ENCODE results near the gene FANK1.
A peak's percentile ranks its signal among the peaks of the same experiment; 100 is the strongest.

FANK1 gene

GRCh38 chr10:125985557-125986240, 89.3 kb downstream of the FANK1 start:
- no peak for DNase-seq (ENCODE audit: low read depth in 2 of 2)

DNA sequence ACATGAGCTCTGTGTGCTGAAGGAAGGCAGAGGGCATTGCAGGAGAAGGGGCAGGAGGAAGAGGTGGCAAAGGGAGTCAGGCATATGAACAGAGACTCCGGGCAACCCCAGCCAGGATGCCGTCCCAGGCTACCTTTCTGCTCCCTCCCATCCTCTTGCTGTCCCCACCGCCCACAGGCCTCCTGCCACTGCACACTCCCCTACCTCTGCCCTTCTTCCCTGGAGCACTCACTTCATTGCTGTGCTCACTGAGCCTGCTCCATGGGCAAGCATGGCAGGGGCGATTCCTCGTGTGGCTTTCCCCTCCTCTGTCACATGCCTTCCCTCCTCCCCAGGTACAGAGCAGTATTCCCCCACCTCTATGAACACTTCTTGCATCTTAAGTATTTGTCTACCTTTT, 93.4 kb downstream of the FANK1 start:
- DNase-seq (ENCODE audit: low read depth in 2 of 2), result no peak

DNA sequence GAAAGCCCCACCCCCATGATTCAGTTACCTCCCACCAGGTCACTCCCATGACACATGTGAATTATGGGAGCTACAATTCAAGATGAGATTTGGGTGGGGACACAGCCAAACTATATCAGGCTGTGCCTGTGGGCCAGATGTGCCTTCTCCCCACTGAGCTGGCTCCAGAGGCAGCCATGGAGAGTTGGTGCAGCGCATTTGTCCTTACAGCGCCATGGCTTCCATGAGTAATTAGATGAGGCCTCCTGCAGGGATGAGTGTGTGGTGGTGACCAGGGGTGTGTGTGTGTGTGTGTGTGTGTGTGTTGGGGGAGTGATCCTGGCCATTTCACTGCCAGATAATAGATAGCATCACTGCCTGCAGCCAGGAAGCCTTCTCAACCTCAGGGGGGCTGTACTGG, 94.6 kb downstream of the FANK1 start:
- no peak for DNase-seq (ENCODE audit: low read depth in 2 of 2)

DNA sequence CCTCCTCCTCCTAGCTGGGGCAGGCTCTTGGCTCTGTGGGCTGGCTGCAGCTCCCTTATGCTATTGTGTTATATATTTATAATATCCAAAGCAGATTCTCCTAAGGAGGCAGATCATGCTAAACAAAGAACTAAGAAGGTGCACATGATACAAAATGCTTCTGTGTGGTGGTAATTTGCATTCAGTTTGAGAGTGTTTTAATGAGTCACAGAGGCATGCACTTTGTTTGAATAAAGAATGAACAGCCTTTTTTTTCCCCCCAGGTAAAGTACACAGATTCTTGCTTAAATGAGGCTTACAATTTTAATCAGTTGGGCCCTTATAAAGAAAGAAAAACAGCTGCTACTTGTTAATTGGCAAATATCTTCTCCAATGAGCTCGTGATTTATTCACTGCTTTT, 95.0 kb downstream of the FANK1 start:
- no peak for DNase-seq (ENCODE audit: low read depth in 2 of 2)

DNA sequence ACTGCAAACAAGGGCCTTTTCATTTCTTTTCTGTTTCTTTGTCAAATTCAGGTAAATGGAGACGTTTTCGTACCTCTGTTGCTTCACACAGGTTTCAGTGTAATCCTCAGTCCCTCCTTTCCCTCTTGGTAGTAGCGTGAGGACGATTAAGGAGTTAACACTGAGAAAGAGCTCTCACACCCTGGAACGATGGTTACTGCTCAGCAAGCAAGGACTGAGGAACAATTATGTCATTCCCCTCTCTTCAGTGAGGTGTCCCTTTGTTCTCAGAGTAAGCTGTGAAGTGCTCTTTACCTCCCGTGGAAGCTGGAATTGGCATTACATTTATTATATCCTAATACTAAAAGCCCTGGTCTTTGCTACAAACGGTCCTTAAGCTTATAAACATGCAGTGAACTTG, 95.9 kb downstream of the FANK1 start:
- no peak for DNase-seq (ENCODE audit: low read depth in 2 of 2)

DNA sequence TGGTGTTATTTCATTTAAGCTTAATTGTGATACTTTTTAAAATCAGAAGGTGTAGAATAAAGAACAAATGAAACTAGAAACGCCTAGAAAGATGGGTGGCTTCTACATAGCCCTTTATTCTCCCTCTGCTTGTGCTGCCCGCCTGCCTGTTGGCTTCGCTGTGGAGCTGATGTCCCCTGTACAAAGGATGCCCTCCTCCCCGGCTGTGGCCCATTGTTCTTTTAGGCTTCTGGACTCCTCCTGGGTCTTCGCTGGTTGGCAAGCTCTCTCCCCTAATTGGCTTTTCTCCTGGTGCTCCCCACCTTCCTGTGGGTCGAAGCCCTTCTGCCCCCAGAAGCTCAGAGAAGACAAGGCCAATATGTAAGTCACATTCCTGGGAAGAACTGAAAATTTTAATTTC, 98.2 kb downstream of the FANK1 start:
- DNase-seq (ENCODE audit: low read depth in 2 of 2), result no peak

DNA sequence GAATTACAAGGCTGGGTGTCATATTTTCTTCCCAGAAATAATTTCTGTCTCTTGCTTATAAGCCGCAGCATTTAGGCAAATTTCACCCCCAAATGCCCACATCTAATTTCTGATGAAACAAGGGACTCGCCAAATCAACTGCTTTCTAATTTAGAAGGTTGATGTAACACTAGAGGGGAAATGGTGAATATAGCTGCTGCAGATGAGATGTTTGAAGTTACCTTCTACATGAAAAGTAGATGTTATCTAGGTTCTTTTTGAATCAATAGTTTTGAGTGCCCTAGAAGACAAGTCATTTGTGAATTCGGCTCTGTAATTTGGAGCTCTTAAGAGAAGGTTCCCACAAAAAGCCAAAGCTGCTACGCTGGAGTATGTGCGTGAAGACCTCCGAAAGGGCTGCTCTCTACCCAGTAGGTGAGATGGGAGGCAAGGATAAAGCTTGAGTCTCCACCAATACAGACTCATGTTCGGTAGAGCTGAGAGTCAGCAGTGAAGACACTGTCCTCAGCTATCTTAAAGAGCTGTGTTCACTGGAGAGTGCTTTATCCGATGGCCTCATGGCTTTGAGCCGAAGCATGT, 99.5 kb downstream of the FANK1 start:
- DNase-seq (ENCODE audit: low read depth in 2 of 2), result no peak

DNA sequence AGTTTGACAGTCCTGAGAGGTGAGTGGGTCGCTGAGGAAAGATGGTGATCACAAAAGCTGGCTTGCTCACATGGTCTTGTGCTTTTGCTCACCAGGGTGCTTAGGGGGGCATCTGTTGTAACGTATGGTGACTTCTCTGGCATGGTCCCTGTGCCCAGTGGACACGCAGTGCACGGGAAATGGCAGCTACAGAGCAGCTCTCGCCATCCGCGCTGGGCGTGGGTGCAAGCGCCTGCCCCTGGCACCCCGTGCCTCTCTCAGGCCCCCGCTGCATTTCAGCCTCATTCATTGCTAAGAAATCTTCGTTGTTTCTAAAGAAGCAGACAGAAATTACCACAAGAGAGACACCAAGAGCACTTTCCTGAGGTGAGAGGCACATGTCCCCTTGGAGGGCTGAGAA, 101.2 kb downstream of the FANK1 start:
- DNase-seq (ENCODE audit: low read depth in 2 of 2), result no peak

DNA sequence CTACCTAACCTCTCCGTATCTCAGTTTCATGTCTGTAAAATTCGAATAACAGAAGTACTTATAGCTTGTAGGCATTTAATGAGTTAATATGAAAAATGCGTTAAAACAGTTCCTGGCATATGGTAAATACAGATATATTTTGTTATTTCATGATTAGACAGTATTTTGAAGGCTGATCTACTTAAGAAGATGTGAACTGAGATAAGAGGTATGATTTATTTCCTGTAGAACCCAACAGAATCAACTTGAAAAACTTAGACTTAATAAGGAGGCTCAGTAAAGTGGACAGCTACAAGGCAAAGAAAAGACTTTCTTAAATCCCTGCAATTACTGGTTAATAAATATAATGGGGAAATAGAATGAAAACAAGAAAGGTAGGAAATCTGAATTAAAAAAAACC, 103.3 kb downstream of the FANK1 start:
- DNase-seq (ENCODE audit: low read depth in 2 of 2), result no peak

DNA sequence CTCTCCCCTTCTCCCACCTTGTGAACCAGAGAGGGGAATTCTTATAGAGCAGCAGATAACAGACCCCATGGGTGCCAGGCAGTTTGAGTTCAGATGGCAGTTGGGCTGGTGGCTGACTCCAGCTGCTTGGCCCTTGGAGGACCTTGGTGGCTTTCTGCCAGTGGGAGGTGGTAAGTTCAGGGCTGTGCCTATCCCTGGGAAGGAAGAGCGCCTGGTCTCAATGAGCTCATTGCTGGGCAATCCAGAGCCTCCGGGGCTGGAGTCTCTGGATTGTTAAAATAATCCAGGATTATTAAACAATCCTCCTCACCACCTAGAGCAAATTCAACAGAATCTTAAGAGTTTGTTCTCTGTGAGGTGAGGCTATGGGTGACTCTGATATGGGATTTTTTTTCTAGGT, 105.2 kb downstream of the FANK1 start:
- DNase-seq (ENCODE audit: low read depth in 2 of 2), result no peak

DNA sequence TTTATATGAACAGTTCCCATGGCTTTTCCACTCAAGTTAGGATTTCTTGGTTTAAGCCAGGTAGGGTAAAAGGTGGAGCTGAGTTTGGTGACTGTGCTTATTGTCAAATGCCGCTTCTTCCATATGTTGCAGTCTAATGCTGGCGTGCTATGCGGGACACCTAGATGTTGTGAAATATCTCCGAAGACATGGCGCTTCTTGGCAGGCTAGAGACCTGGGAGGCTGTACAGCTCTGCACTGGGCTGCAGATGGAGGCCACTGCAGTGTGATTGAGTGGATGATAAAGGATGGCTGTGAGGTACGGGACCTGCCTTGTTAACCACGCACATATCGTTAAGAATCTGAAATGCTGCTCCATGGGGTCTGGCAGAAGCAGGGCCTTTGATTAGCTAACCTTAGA, 108.4 kb downstream of the FANK1 start:
- no peak for DNase-seq (ENCODE audit: low read depth in 2 of 2)

DNA sequence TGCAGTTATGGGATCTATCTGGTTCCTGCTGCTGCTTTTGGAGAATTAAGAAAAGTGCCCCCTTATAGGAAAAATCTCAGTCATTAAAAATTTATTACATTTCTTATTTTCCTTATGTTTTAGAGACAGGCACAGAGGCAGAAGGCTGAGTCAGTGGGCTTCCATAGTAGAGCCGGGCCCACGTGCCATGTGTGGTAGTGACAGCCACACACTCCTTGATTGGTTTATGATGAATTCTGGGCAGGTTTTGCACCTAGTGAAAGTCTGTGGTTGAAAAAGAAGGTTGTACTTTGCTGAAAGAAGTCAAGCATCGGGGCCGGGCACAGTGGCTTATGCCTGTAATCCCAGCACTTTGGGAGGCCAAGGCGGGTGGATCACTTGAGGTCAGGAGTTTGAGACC, 109.9 kb downstream of the FANK1 start:
- DNase-seq (ENCODE audit: low read depth in 2 of 2), result no peak

DNA sequence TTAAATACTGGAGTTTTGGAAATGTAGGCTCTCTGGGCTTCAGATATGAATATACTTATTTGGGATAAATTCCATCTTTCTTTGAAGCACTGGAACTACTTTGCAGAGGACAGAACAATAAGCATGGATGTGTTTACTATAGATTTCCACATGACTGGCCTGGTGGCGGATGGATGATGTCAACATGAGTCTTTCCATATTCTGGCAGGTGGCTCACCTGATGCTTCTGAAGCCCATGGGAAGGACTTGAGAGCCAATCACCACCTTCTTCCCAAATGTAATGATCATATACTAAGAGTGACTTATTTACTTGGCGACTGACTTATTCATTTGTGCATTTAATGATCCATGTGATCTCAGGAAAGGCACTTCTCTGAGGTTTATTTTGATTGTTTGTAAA, 110.5 kb downstream of the FANK1 start:
- DNase-seq (ENCODE audit: low read depth in 2 of 2), result no peak

DNA sequence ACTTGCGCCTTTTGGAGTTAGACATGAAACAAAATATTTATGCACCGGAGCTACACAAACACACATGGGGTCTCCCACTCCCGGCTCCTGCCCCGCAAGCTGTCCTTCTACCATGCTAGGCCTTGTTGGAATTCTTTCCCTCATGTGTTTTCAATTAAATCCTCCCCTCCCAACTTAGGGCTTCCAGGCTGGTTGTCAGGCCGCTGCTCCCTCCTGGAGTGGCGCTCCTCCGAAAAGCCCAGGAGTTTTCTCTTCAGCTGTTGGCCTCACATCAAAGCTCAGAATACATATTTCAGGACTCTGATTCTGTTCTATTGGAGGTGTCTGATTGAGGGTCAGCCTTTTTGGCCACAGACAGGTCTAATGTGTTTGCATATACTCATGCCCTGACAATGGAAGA, 113.3 kb downstream of the FANK1 start:
- no peak for DNase-seq (ENCODE audit: low read depth in 2 of 2)

DNA sequence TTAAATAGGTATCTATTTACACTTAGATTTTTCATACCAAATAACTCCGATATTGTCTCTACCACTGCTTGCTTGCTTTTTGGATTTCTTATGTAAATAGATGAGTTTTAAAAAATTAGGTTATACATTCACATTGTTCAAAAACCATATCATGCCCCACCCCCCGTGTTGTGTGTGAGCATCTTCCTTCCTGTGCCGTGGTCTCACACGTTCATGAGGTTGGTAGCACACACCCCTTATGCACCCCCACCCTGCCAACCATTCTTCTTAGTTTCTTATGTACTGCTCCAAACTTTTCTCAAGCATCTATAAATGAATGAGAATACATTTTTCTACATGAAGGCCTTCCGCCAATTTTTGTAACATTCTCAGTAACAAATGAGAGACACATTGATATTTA, 115.6 kb downstream of the FANK1 start:
- no peak for DNase-seq (ENCODE audit: low read depth in 2 of 2)

- no peak for DNase-seq (ENCODE audit: low read depth in 2 of 2)
Observed at GRCh38 chr10:126012485-126012884, 116.1 kb downstream of the FANK1 start.

- peak in 1 of 2 donors; percentile 19 for DNase-seq (ENCODE audit: low read depth in 2 of 2)
Observed at GRCh38 chr10:126013489-126014281, 117.3 kb downstream of the FANK1 start.

GRCh38 chr10:126014309-126014708, 117.9 kb downstream of the FANK1 start:
- no peak for DNase-seq (ENCODE audit: low read depth in 2 of 2)

DNA sequence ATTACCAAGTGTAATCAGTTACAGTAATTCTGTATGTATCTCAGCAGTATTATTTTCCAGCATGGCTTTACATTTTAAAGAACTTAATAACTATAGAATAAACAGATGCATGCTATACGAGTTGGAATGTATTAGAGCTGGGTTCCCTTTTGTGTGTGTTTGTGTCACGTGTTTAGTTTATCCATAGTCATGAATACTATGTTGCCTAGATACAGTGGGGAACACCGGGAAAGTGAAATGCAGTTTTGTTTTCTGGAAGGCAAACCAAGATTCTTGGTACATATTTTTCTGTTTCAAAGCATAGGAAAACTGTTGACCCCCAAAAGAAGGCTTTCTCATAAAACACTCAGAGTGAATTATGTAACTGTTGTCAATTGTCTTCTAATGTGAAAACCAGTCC, 119.0 kb downstream of the FANK1 start:
- no peak for DNase-seq (ENCODE audit: low read depth in 2 of 2)

- DNase-seq (ENCODE audit: low read depth in 2 of 2), result no peak
Observed at GRCh38 chr10:126016156-126016805, 119.9 kb downstream of the FANK1 start.

GRCh38 chr10:126016882-126017281, 120.5 kb downstream of the FANK1 start:
- DNase-seq (ENCODE audit: low read depth in 2 of 2), result no peak

- DNase-seq (ENCODE audit: low read depth in 2 of 2), result no peak
Observed at GRCh38 chr10:126017961-126018560, 121.7 kb downstream of the FANK1 start.
